EL (cell line): ENCODE measurements around the gene EBF3.

Experiments
- DNase-seq: peaks from one replicate; pipeline ENCODE4 v3.0.0-alpha.2; 2016

The EBF3 gene

GRCh38 chr10:129790715-129791446 lies 173.2 kb downstream of the EBF3 start:
- no peak for DNase-seq

GRCh38 chr10:129788215-129788614 lies 175.9 kb downstream of the EBF3 start:
- DNase-seq, result no peak

- no peak for DNase-seq
These were observed 176.5 kb downstream of the EBF3 start for GRCh38 chr10:129787557-129787956.

DNA sequence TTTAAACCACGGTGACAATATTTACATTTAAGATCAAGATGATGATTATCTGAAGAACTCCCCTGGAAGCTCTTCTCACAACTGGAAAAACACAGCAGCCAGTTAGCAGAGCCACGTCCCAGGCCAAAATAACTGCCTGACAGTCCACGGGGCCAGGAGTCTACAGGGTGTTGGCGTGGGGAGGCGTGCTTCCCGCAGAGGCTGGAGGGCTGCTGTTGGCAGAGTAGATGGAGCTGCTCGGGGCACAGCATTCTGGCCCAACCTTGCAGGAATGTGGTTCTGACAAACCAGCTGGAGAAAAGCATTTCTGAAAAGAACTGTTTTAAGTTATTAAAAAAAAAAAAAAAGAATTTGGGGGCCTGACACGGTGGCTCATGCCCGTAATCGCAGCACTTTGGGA lies 177.9 kb downstream of the EBF3 start:
- DNase-seq, result no peak

DNA sequence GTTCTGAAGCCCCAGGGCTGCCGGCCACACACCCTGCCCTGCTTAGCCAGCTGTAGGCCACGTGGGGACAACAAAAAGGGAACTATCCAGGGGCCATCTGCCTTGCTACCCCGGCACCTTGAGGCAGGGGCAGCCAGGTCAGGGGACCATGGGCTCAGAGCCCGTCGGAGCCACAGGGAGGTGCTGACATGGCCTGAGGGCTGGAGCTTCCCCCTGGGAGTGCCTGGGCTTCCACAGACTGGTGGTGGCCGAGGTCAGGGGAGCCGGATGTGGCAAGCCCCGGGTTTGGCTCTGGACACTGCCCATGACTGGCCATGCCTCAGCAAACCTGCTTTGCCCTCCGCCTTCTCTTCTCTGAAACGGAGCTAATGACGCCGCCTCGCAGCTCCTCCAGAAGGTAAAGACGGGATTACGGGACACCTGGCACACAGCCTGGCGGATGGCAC lies 178.5 kb downstream of the EBF3 start:
- no peak for DNase-seq
